ENCODE data around the gene MAP2K5. TPM values are rescaled to one million over a fixed set of nuclear protein-coding genes. Genes with fewer than 3 reads are reported as not detected.

The MAP2K5 gene
- total and polyA plus RNA-seq, 10 of the 15 experiments (the other 5 are each of a cell fraction or from before 2014, with no cell fraction given): 1.3 to 19.4 (median 9.6) TPM

DNA sequence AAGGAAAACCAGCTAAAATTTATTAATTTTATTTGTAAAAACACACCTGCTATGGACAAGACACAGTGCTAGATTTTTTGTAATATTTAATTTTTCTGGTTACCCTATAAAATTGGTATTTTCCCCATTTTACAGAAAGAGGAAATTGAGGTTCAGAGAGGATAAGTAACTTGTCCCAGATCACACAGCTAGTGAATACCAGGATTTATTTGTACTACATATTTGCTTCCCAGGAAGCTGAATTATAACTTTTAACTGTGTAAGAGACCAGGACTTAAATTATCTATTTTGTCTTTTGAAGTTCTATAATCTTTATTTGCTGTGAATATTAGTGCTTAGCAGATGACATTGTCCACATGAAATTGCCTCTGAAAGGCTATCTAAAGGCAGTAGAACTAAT, 49.7 kb downstream of the MAP2K5 start:
- ATAC-seq: no peak
- Histone ChIP-seq H3K9ac (ENCODE audit: control insufficient read depth, insufficient read depth, low read length) (no peak overlapping the region), H3K27ac (ENCODE audit: control insufficient read depth, insufficient read depth) (no peak overlapping the region), H3K27me3 (replicated peaks in 1 of 2; ENCODE audit: control insufficient read depth in 2 of 2, insufficient read depth in 2 of 2, low read length in 1 of 2) (no peaks in the 10 kb centered on the region), H2AFZ (ENCODE audit: control insufficient read depth, low read depth, low read length) (no peak overlapping the region), H3K9me3 (replicated peaks; ENCODE audit: control insufficient read depth, insufficient read depth, low read length) (no peaks in the 10 kb centered on the region), H3K4me3 (no peak overlapping the region), H4K20me1 (ENCODE audit: control insufficient read depth, insufficient read depth) (no peaks in the 10 kb centered on the region), H3K79me2 (ENCODE audit: control insufficient read depth, insufficient read depth, low read length) (no peaks in the 10 kb centered on the region), H3K36me3 (ENCODE audit: control insufficient read depth in 2 of 2, insufficient read depth in 2 of 2, low read length in 1 of 2) (peaks cover 0 to 9% of the 10 kb centered on the region in 2 experiments; a peak in 3 of 4 replicates), H3K4me1 (ENCODE audit: control insufficient read depth, insufficient read depth, low read length) (no peaks in the 10 kb centered on the region), H3K4me2 (ENCODE audit: control insufficient read depth, insufficient read depth) (no peak overlapping the region)
- DNase-seq (ENCODE audit: low read depth, low spot score): no peak
- BruUV-seq (replicated peaks): no TSS peak
- FAIRE-seq: no peak
- in situ Hi-C loops (cut with MboI): no loop called here
- ChIA-PET POLR2A (no interaction called here), SMC1A (ENCODE audit: uncharacterized antibody, unreplicated experiment) (interaction anchor here (0.8 to 1.1 kb wide), 3 partner anchors 32 to 170 kb away, joined by 3 read pairs; no protein-coding TSS in a partner anchor), CTCF (interaction anchor here (0.6 to 1.2 kb wide), 3 partner anchors 91 to 1527 kb away, joined by 3 to 4 read pairs (median 4); no protein-coding TSS in a partner anchor), RAD21 (ENCODE audit: unreplicated experiment) (no interaction called here)
- TF ChIP-seq EZH2 (IDR thresholded peaks at IDR 0.05; ENCODE audit: borderline replicate concordance, control insufficient read depth, low read depth, low read length) (no peak), PAX8 (IDR thresholded peaks at IDR 0.05) (no peak), JUND (IDR thresholded peaks at IDR 0.05; ENCODE audit: low read depth, low read length) (no peak), SIX5 (IDR thresholded peaks at IDR 0.05; ENCODE audit: low read depth, low read length, severe bottlenecking) (no peak), SRF (IDR thresholded peaks at IDR 0.05; ENCODE audit: low read depth in 2 of 2, low read length in 2 of 2) (no peak), PAX5 (IDR thresholded peaks at IDR 0.05; ENCODE audit: borderline replicate concordance, low read depth, low read length) (no peak), SP1 (IDR thresholded peaks at IDR 0.05; ENCODE audit: low read depth, low read length) (no peak), TCF3 (IDR thresholded peaks at IDR 0.05; ENCODE audit: borderline replicate concordance, insufficient read depth, low read depth, low read length) (no peak), ZNF24 (IDR thresholded peaks at IDR 0.05) (no peak), ZNF622 (IDR thresholded peaks at IDR 0.05) (no peak), SREBF2 (IDR thresholded peaks at IDR 0.05; ENCODE audit: low read length) (no peak), STAT3 (IDR thresholded peaks at IDR 0.05; ENCODE audit: low read depth, low read length) (no peak), ZBED1 (IDR thresholded peaks at IDR 0.05; ENCODE audit: borderline replicate concordance) (no peak)
- TF ChIP-seq, protein P1, sequence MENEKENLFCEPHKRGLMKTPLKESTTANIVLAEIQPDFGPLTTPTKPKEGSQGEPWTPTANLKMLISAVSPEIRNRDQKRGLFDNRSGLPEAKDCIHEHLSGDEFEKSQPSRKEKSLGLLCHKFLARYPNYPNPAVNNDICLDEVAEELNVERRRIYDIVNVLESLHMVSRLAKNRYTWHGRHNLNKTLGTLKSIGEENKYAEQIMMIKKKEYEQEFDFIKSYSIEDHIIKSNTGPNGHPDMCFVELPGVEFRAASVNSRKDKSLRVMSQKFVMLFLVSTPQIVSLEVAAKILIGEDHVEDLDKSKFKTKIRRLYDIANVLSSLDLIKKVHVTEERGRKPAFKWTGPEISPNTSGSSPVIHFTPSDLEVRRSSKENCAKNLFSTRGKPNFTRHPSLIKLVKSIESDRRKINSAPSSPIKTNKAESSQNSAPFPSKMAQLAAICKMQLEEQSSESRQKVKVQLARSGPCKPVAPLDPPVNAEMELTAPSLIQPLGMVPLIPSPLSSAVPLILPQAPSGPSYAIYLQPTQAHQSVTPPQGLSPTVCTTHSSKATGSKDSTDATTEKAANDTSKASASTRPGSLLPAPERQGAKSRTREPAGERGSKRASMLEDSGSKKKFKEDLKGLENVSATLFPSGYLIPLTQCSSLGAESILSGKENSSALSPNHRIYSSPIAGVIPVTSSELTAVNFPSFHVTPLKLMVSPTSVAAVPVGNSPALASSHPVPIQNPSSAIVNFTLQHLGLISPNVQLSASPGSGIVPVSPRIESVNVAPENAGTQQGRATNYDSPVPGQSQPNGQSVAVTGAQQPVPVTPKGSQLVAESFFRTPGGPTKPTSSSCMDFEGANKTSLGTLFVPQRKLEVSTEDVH (IDR thresholded peaks at IDR 0.05; ENCODE audit: low read depth, partially characterized antibody): no peak
- TF ChIP-seq, protein P2, sequence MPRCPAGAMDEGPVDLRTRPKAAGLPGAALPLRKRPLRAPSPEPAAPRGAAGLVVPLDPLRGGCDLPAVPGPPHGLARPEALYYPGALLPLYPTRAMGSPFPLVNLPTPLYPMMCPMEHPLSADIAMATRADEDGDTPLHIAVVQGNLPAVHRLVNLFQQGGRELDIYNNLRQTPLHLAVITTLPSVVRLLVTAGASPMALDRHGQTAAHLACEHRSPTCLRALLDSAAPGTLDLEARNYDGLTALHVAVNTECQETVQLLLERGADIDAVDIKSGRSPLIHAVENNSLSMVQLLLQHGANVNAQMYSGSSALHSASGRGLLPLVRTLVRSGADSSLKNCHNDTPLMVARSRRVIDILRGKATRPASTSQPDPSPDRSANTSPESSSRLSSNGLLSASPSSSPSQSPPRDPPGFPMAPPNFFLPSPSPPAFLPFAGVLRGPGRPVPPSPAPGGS (IDR thresholded peaks at IDR 0.05; ENCODE audit: borderline replicate concordance, insufficient read depth, low read depth, low read length, poor library complexity, severe bottlenecking): no peak
- TF ChIP-seq, protein P3, sequence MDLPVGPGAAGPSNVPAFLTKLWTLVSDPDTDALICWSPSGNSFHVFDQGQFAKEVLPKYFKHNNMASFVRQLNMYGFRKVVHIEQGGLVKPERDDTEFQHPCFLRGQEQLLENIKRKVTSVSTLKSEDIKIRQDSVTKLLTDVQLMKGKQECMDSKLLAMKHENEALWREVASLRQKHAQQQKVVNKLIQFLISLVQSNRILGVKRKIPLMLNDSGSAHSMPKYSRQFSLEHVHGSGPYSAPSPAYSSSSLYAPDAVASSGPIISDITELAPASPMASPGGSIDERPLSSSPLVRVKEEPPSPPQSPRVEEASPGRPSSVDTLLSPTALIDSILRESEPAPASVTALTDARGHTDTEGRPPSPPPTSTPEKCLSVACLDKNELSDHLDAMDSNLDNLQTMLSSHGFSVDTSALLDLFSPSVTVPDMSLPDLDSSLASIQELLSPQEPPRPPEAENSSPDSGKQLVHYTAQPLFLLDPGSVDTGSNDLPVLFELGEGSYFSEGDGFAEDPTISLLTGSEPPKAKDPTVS (IDR thresholded peaks at IDR 0.05; ENCODE audit: low read depth, low read length): no peak
- intact Hi-C loops (cut with micrococcal nuclease; ENCODE audit: unreplicated experiment): no loop called here

All from GM12878 (cell line).